GM10248 (cell line): ENCODE data around the gene CSRP3.

Experiments used
- CTCF ChIA-PET: fragments of 300-600 bp; sonication (Branson Sonifier 250); formaldehyde crosslinking; extraction: SDS; loops from one replicate; lab custom pipeline; 2021; ENCODE audit warnings: antibody characterized with exemption; lab: Yijun Ruan, JAX
- POLR2A ChIA-PET: fragments of 350-650 bp; sonication (Branson Sonifier 250); formaldehyde crosslinking; extraction: SDS; loops from one replicate; lab custom pipeline; 2020; ENCODE audit warnings: antibody characterized with exemption; lab: Yijun Ruan, JAX
- DNase-seq: peaks from one replicate; pipeline ENCODE4 v3.0.0; 2012; ENCODE audit errors: extremely low spot score
- CTCF ChIP-seq: IDR thresholded peaks from 2 replicates; pipeline ENCODE4 v1.5.1; 2012; ENCODE audit warnings: mild to moderate bottlenecking, low read depth; ENCODE audit errors: extremely low read depth, missing control alignments, control extremely low read depth

CSRP3 gene

GRCh38 chr11:19181531-19182261 is 20.1 kb downstream of the CSRP3 start:
- POLR2A ChIA-PET, result no interaction called here
- CTCF ChIA-PET, result interaction anchor here (0.7 to 1.0 kb wide), 3 partner anchors 10 to 104 kb away, joined by 3 read pairs; no protein-coding TSS in a partner anchor
- no peak for TF ChIP-seq CTCF
- DNase-seq, result no peak

- ChIA-PET POLR2A (no interaction called here), CTCF (interaction anchor here (0.9 kb wide), 1 partner anchor 106 kb away, joined by 3 read pairs; no protein-coding TSS in a partner anchor)
- DNase-seq, result no peak
- no peak for TF ChIP-seq CTCF
Measured at GRCh38 chr11:19176629-19177186, 25.1 kb downstream of the CSRP3 start.

DNA sequence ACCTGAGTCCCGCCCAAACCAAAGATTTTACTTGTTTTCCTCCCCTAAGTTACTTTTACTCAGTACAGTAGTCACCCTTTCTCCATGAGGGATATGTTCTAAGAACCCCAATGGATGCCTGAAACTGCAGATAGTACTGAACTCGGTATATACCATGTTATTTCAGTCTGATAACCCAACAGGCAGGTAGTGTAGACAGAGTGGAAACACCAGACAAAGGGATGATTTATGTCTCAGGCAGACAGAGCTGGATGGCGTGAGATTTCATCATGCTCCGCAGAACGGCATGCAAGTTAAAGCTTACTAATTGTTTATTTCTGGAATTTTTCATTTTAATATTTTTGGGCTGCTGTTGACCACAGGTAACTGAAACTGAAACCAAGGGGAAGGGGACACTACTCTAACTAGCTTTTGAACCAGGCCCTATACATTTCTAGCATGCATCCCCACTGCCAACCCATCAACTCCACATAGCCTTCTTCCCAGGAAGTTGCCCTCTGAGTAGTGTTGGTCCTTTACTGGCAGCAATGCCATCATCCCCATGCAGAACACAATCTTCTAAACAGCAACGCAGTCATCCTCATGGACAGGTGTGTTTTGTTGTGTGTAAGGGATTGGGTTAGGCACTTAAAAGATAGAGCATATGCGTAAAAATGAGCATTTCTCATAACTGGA is 27.7 kb downstream of the CSRP3 start:
- ChIA-PET POLR2A (no interaction called here), CTCF (interaction anchor here (1.1 to 1.5 kb wide), 2 partner anchors 18 to 389 kb away, joined by 3 read pairs; no protein-coding TSS in a partner anchor)
- no peak for DNase-seq
- no peak for TF ChIP-seq CTCF

DNA sequence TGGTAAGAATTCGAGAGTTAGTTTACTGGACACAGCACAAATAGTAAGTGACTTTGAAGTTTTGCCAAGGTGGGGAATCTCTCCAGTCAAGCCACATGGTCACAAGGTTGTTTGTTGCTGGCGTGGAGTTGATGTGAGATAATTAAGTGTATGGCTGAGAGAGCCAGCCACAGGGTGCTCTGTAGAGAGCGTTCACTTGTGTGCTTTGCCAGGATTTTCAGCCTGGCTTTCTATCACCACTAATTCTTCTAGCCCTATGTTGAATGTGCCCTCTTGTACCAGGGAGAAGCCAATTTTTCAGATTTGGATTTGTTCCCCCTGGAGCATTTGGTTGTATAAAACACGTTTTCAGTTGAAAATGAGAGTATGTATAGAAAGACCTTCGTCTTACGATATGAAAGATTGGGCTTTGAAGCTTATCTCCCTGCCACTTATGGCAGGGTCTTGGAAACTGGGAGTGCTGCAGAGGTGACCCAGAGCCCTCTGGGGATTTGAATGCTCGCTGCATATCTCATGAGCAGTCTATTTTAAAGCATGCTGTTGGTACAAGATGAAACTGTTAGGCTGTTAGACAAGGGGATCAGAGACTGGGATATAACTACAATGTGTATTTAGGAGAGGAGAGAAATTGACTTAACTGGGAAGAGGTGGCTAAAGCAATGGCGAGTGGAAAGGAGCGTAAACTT is 28.6 kb downstream of the CSRP3 start:
- DNase-seq, result no peak
- CTCF ChIA-PET, result interaction anchor here (1.5 kb wide), 1 partner anchor 17 kb away, joined by 3 read pairs; no protein-coding TSS in a partner anchor
- POLR2A ChIA-PET, result no interaction called here
- TF ChIP-seq CTCF, result no peak

DNA sequence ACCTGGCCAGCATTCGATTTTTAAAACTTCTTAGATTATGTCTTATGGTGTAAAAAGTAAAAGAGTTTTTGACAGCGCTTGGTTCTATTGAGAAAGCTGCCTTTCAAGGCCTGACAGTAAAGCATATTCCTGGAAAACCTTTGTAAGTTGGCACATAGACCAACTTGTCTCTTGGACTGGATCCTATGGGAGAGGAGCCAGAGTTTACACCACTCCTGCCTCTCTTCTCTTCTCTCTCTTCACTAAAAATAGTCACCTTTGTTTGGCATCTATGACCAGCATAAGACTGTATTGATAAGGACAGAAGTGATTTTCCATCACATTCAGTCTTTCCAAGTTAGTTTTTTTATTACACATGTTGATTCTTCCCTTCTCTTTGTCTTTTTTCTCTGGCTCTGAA is 33.7 kb downstream of the CSRP3 start:
- ChIA-PET CTCF (interaction anchor here (0.9 to 1.5 kb wide), 2 partner anchors 12 to 15 kb away, joined by 3 to 6 read pairs; no protein-coding TSS in a partner anchor), POLR2A (no interaction called here)
- DNase-seq, result no peak
- no peak for TF ChIP-seq CTCF

GRCh38 chr11:19164881-19165280 is 36.9 kb downstream of the CSRP3 start:
- POLR2A ChIA-PET, result no interaction called here
- DNase-seq, result no peak
- no peak for TF ChIP-seq CTCF
- CTCF ChIA-PET, result no interaction called here
